ENCODE results near the gene TAS2R16. TPM values are rescaled to one million over a fixed set of nuclear protein-coding genes. Genes with fewer than 3 reads are reported as not detected.

TAS2R16 gene
- polyA plus RNA-seq, 1 donor from 2014 or later: not detected

- Histone ChIP-seq H3K4me3 (ENCODE audit: low read length) (no peak overlapping the region), H3K27ac (ENCODE audit: low read length) (no peak overlapping the region), H3K9ac (ENCODE audit: low read length) (no peak overlapping the region), H3K4me2 (ENCODE audit: low read length) (no peak overlapping the region), H3F3A (ENCODE audit: insufficient read depth, low read length, poor library complexity, severe bottlenecking) (no peaks in the 10 kb centered on the region), H3K36me3 (ENCODE audit: insufficient read depth, low read length) (no peaks in the 10 kb centered on the region), H2AFZ (ENCODE audit: low read depth, low read length) (no peak overlapping the region), H3K27me3 (ENCODE audit: insufficient read depth, low read depth, low read length) (no peaks in the 10 kb centered on the region), H3K79me2 (replicated peaks; ENCODE audit: insufficient read depth, low read length) (no peaks in the 10 kb centered on the region), H4K20me1 (ENCODE audit: insufficient read depth) (no peaks in the 10 kb centered on the region), H3K9me2 (ENCODE audit: insufficient read depth, low read length) (no peaks in the 10 kb centered on the region), H3K9me3 (ENCODE audit: low read length) (no peaks in the 10 kb centered on the region)
- no peak for TF ChIP-seq REST (IDR thresholded peaks at IDR 0.05; ENCODE audit: borderline replicate concordance)
- TF ChIP-seq SMC3 (conservative IDR thresholded peaks at IDR 0.05; ENCODE audit: poor library complexity): no peak
- no peak for TF ChIP-seq MXI1 (conservative IDR thresholded peaks at IDR 0.05; ENCODE audit: poor library complexity, severe bottlenecking)
- no peak for TF ChIP-seq TAF1 (IDR thresholded peaks at IDR 0.05; ENCODE audit: low read depth)
- no peak for TF ChIP-seq CTCF (IDR thresholded peaks at IDR 0.05; ENCODE audit: poor library complexity, severe bottlenecking)
- no peak for TF ChIP-seq EP300 (conservative IDR thresholded peaks at IDR 0.05; ENCODE audit: poor library complexity, severe bottlenecking)
- no peak for TF ChIP-seq RAD21 (conservative IDR thresholded peaks at IDR 0.05)
- TF ChIP-seq POLR2AphosphoS5 (IDR thresholded peaks at IDR 0.05): no peak
- TF ChIP-seq EZH2 (IDR thresholded peaks at IDR 0.05; ENCODE audit: borderline replicate concordance, insufficient read depth, low read length, poor library complexity, severe bottlenecking): no peak
Observed at GRCh38 chr7:122989041-122989440, 6.5 kb downstream of the TAS2R16 start.

- TF ChIP-seq TAF1 (IDR thresholded peaks at IDR 0.05; ENCODE audit: low read depth) (no peak), POLR2AphosphoS5 (IDR thresholded peaks at IDR 0.05) (no peak), CTCF (IDR thresholded peaks at IDR 0.05; ENCODE audit: poor library complexity, severe bottlenecking) (no peak), EP300 (conservative IDR thresholded peaks at IDR 0.05; ENCODE audit: poor library complexity, severe bottlenecking) (no peak), SMC3 (conservative IDR thresholded peaks at IDR 0.05; ENCODE audit: poor library complexity) (no peak), EZH2 (IDR thresholded peaks at IDR 0.05; ENCODE audit: borderline replicate concordance, insufficient read depth, low read length, poor library complexity, severe bottlenecking) (no peak), REST (IDR thresholded peaks at IDR 0.05; ENCODE audit: borderline replicate concordance) (no peak), MXI1 (conservative IDR thresholded peaks at IDR 0.05; ENCODE audit: poor library complexity, severe bottlenecking) (no peak)
- H3K79me2 ChIP-seq (replicated peaks; ENCODE audit: insufficient read depth, low read length): no peaks in the 10 kb centered on the region
- H3F3A ChIP-seq (ENCODE audit: insufficient read depth, low read length, poor library complexity, severe bottlenecking): no peaks in the 10 kb centered on the region
- no peak overlapping the region for H3K27ac ChIP-seq (ENCODE audit: low read length)
- no peak overlapping the region for H3K9ac ChIP-seq (ENCODE audit: low read length)
- no peak overlapping the region for H3K4me2 ChIP-seq (ENCODE audit: low read length)
- no peak overlapping the region for H2AFZ ChIP-seq (ENCODE audit: low read depth, low read length)
- H3K9me2 ChIP-seq (ENCODE audit: insufficient read depth, low read length): no peaks in the 10 kb centered on the region
- no peaks in the 10 kb centered on the region for H3K9me3 ChIP-seq (ENCODE audit: low read length)
- no peak overlapping the region for H3K4me3 ChIP-seq (ENCODE audit: low read length)
- no peaks in the 10 kb centered on the region for H3K36me3 ChIP-seq (ENCODE audit: insufficient read depth, low read length)
- no peaks in the 10 kb centered on the region for H4K20me1 ChIP-seq (ENCODE audit: insufficient read depth)
- no peaks in the 10 kb centered on the region for H3K27me3 ChIP-seq (ENCODE audit: insufficient read depth, low read depth, low read length)
Observed at GRCh38 chr7:122988333-122988732, 7.2 kb downstream of the TAS2R16 start.

Measured in neural cell (in vitro differentiated cells).